Fibroblast of mammary gland (primary cell): ENCODE results near the gene DNAH8.

Experiments used
- DNase-seq: peaks from one replicate; pipeline ENCODE4 v3.0.0-alpha.2; 2010; ENCODE audit warnings: low read depth
- H3K4me3 ChIP-seq: 2 replicates; pipeline ENCODE4 v1.5.1; 2011; ENCODE audit warnings: low read depth, mild to moderate bottlenecking, low read length, moderate library complexity; ENCODE audit not compliant: control insufficient read depth
- TF ChIP-seq, protein P1 (sequence below): conservative IDR thresholded peaks from 2 replicates; pipeline ENCODE4 v1.5.1; 2011; ENCODE audit warnings: low read depth, low read length, inconsistent platforms; ENCODE audit not compliant: control insufficient read depth, insufficient read depth

The DNAH8 gene

DNA sequence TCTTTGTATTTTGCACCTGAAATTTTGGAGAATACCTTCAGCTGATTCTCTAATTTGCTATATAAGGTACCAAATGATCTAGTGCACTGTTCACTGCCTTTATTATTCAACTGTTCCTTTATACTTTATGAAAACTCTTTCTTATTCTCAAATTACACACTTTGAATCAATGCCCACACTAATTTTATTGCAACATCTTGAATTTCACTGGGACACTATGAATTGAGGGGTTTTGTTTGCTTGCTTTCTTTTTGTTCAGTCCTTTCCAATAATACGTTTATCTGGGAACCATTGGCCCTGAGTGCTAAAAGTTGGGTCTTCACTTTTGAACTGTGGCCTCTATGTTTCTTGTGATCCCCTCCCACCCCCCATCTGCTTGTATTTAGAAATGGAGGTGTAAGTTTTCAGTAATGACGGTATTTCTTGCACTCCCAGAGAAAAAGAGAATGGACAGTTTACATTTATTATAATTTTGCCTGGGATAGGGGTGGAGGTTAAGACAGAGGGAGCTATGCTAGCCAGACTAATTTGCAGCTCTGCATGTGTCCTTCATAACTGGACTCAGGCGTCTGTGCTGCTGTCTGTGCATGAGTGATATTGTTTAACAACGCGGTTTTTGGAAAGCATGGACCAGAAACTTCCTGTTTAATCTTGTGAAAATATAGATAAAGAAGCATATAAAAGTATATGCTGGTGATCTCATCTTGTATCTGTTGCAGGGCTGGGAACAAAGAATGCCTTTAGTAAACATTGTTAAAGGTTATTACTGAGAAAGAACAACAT is 98.1 kb downstream of the DNAH8 start:
- no peak overlapping the region for H3K4me3 ChIP-seq
- TF ChIP-seq, protein P1, sequence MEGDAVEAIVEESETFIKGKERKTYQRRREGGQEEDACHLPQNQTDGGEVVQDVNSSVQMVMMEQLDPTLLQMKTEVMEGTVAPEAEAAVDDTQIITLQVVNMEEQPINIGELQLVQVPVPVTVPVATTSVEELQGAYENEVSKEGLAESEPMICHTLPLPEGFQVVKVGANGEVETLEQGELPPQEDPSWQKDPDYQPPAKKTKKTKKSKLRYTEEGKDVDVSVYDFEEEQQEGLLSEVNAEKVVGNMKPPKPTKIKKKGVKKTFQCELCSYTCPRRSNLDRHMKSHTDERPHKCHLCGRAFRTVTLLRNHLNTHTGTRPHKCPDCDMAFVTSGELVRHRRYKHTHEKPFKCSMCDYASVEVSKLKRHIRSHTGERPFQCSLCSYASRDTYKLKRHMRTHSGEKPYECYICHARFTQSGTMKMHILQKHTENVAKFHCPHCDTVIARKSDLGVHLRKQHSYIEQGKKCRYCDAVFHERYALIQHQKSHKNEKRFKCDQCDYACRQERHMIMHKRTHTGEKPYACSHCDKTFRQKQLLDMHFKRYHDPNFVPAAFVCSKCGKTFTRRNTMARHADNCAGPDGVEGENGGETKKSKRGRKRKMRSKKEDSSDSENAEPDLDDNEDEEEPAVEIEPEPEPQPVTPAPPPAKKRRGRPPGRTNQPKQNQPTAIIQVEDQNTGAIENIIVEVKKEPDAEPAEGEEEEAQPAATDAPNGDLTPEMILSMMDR, result no peak
- DNase-seq, result no peak

DNA sequence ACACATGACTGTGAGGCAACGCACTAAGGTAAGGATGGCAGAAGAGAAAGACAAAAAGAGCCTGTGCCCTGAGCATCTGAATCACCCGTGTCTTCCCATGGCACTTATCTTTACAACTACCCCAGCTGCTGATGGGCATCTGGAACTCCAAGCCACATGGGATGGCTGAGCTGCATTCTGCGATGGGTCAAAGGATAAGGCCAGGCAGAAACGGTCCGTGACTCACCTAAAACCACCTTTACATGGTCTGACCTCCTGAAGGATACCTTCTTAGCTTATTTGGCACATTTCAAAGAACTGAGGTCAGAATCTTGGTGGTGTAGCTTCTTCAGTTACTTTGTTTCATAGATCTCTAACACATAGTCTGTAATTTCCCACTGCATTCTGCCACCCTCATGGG is 99.7 kb downstream of the DNAH8 start:
- no peak overlapping the region for H3K4me3 ChIP-seq
- no peak for DNase-seq
- TF ChIP-seq, protein P1, result no peak

DNA sequence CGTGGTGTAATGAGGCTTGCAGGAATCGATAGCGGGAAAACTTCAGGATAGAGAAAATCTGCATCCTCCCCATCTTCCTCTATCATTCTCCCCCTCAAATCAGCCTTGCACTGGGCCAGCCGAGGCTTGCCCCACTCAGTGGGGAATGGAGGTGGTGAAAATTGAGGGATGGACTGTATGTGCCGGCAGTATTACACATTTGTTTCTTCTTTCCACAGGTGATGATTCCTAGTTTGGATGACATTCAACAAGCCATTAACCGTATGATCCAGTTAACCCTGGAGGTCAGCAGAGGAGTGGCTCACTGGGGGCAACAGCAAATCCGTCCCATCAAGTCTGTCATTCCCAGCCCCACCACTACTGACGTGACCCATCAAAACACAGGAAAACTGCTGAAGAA is 100.1 kb downstream of the DNAH8 start:
- no peak overlapping the region for H3K4me3 ChIP-seq
- TF ChIP-seq, protein P1, result no peak
- no peak for DNase-seq

DNA sequence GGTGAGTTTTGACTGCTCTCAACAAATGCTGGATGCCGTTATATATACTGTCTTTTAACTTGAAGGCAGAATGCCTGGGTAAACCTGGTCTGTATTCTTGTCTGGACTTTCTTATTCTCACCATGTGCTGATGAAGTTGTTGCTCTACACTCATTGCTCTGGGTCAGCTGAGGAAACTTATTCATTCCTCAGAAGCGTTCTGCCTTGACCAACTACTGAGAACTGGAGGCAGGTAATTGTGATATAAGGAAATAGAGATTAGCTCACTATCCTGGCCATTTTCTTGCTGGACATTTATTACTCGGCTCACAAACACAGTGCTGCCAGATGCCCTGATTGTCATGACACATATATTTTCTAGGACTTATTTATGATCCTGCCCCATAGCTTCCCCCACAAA is 103.6 kb downstream of the DNAH8 start:
- TF ChIP-seq, protein P1, result no peak
- no peak for DNase-seq
- H3K4me3 ChIP-seq, result no peak overlapping the region

DNA sequence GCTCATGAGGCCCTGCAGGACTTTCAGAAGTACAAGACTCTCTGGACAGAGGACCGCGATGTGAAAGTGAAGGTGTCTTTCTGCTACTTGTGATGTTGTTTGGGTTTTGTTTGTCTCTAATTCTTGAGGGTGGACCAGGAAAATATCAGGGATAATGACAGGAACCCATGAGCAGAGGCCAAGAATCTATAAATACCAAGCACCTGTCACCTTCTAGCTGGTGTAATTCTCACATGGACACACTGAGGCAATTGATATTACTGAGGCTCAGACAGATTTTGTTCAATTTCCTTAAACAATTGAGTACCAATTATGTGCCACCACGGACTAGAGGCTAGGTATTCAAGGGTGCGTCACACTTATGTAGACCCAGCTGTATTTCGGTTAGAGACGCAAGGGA is 107.9 kb downstream of the DNAH8 start:
- no peak overlapping the region for H3K4me3 ChIP-seq
- TF ChIP-seq, protein P1, result no peak
- DNase-seq, result no peak

DNA sequence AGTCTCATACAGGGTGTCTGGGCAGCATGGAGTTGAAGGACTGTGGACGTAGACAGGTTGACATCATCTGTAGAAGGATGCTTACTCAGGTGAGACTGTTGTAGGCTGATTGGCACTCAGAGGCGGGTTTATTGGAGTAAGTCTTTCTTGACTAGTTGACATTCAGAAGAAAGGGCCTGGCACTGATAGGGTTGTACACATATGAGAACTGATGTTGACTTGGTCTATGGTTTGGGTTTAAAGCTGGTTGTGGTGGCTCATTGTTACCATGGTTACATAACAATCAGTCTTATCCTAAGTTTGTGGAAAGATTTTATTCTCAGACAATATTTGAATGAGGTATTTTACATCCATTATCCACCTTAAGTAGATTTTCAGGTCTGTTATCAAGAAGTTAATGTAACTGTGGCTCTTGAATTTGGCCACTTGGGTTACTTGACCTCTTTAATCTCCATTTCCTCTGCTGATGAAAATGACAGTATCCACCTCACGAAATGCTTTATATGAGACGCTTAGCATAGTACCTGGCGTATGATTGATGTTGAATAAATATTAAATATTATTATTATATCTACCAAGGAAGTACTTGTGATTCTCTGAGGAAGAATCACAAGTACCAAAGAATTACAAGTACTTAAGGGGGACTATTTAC is 109.3 kb downstream of the DNAH8 start:
- H3K4me3 ChIP-seq, result no peak overlapping the region
- DNase-seq, result no peak

More for the DNA sequence above, 109.3 kb downstream of the DNAH8 start:
- TF ChIP-seq, protein P1, result no peak
